B cell (primary cell): Measurements from ENCODE around the gene IRF8. TPM values are rescaled to one million over a fixed set of nuclear protein-coding genes. Genes with fewer than 3 reads are reported as not detected.

Source experiments
- ATAC-seq: fragments of 200-7000 bp; cut with Tn5 transposase; one replicate; pipeline ENCODE4 v1.10.0; 2021; ENCODE audit warnings: low read depth, mild to moderate bottlenecking, moderate number of reproducible peaks, moderate library complexity
- CTCF ChIA-PET: fragments of 350-600 bp; sonication (Branson Sonifier 250); formaldehyde crosslinking; loops from one replicate; lab custom pipeline; 2021; ENCODE audit warnings: antibody characterized with exemption, inconsistent platforms; lab: Charles Lee
- POLR2A ChIA-PET: fragments of 350-600 bp; sonication (Branson Sonifier 250); formaldehyde crosslinking; loops from one replicate; lab custom pipeline; 2021; ENCODE audit warnings: antibody characterized with exemption; lab: Charles Lee
- DNase-seq: peaks from one replicate; pipeline ENCODE4 v3.0.0; 2013
- H2AFZ ChIP-seq: 2 replicates; pipeline ENCODE4 v1.6.1; 2012; ENCODE audit warnings: mild to moderate bottlenecking, low read depth, low read length; ENCODE audit not compliant: insufficient read depth, poor library complexity, severe bottlenecking
- H3K27ac ChIP-seq, 2 donors: 1 replicate in 1 of 2; 2 replicates in 1 of 2; pipeline ENCODE4 v1.5.1; 2012 to 2013; ENCODE audit warnings: low read length in 2 of 2, mild to moderate bottlenecking in 2 of 2, moderate library complexity in 1 of 2
- H3K27me3 ChIP-seq, 4 experiments: fragments of 200-600 bp in 1 of 4; sonication (generic) in 1 of 4; replicated peaks in 1 of 4; 1 replicate in 2 of 4; 2 replicates in 2 of 4; pipeline versions ENCODE4 v1.6.1 to v1.7.0; 2013 to 2016; ENCODE audit warnings: low read length in 3 of 4, mild to moderate bottlenecking in 2 of 4, mixed read lengths in 1 of 4, moderate library complexity in 1 of 4; ENCODE audit not compliant: insufficient read depth in 4 of 4, control insufficient read depth in 3 of 4; ENCODE audit errors: control extremely low read depth in 1 of 4
- H3K36me3 ChIP-seq, 2 experiments: replicated peaks in 1 of 2; 1 replicate in 1 of 2; 2 replicates in 1 of 2; pipeline versions ENCODE4 v1.6.1 to v1.7.1; 2013; ENCODE audit warnings: low read length in 1 of 2; ENCODE audit not compliant: insufficient read depth in 2 of 2, control insufficient read depth in 1 of 2; ENCODE audit errors: control extremely low read depth in 1 of 2, extremely low read depth in 1 of 2
- H3K4me1 ChIP-seq, 2 donors: fragments of 200-600 bp in 1 of 2; sonication (generic) in 1 of 2; 1 replicate in 1 of 2; 2 replicates in 1 of 2; pipeline versions ENCODE4 v1.5.1 to v1.6.1; 2013 to 2017; ENCODE audit warnings: low read length in 2 of 2; ENCODE audit not compliant: control insufficient read depth in 2 of 2, insufficient read depth in 2 of 2
- H3K4me2 ChIP-seq: replicated peaks from 2 replicates; pipeline ENCODE3; 2012; ENCODE audit warnings: mild to moderate bottlenecking, low read depth, low read length; ENCODE audit not compliant: poor library complexity, severe bottlenecking
- H3K4me3 ChIP-seq, 5 experiments: fragments of 200-600 bp in 1 of 5; sonication (generic) in 1 of 5; 1 replicate in 3 of 5; 2 replicates in 2 of 5; pipeline versions ENCODE4 v1.5.1 to v1.7.0; 2011 to 2016; ENCODE audit warnings: low read length in 4 of 5, mild to moderate bottlenecking in 4 of 5, low read depth in 2 of 5, control low read depth in 1 of 5, moderate library complexity in 1 of 5; ENCODE audit not compliant: insufficient read depth in 1 of 5; ENCODE audit errors: control extremely low read depth in 1 of 5, extremely low read depth in 1 of 5
- H3K79me2 ChIP-seq: fragments of 200-600 bp; sonication (generic); one replicate; pipeline ENCODE4 v1.6.0; 2016; ENCODE audit warnings: low read length; ENCODE audit not compliant: control insufficient read depth, insufficient read depth
- H3K9ac ChIP-seq: fragments of 200-600 bp; sonication (generic); 2 replicates; pipeline ENCODE4 v1.6.1; 2017; ENCODE audit warnings: mild to moderate bottlenecking, low read length, moderate library complexity
- H3K9me3 ChIP-seq, 3 donors: one replicate each; pipeline versions ENCODE4 v1.6.1 to v1.7.1; 2013; ENCODE audit warnings: low read length in 2 of 3; ENCODE audit not compliant: control insufficient read depth in 2 of 3, insufficient read depth in 1 of 3; ENCODE audit errors: control extremely low read depth in 1 of 3
- H4K20me1 ChIP-seq: 2 replicates; pipeline ENCODE4 v1.6.0; 2012; ENCODE audit warnings: mild to moderate bottlenecking, low read length; ENCODE audit not compliant: insufficient read depth, control insufficient read depth, poor library complexity, severe bottlenecking
- H3K27ac Mint-ChIP-seq: one replicate; pipeline ENCODE4 v1.8.0; 2021; ENCODE audit warnings: mixed read lengths
- H3K27me3 Mint-ChIP-seq: one replicate; pipeline ENCODE4 v1.8.0; 2021; ENCODE audit warnings: mixed read lengths
- H3K4me1 Mint-ChIP-seq: one replicate; pipeline ENCODE4 v1.8.0; 2021; ENCODE audit warnings: mixed read lengths
- H3K4me3 Mint-ChIP-seq: one replicate; pipeline ENCODE4 v1.8.0; 2021; ENCODE audit warnings: mixed read lengths
- H3K9me3 Mint-ChIP-seq: one replicate; pipeline ENCODE4 v1.8.0; 2022; ENCODE audit warnings: mixed read lengths; ENCODE audit not compliant: insufficient read depth
- CTCF ChIP-seq: fragments of 200-600 bp; IDR thresholded peaks from one replicate; pipeline ENCODE4 v1.8.0; 2022; ENCODE audit warnings: antibody characterized with exemption, mild to moderate bottlenecking
- EZH2 ChIP-seq: IDR thresholded peaks from 2 replicates; pipeline ENCODE4 v1.6.1; 2012; ENCODE audit warnings: borderline replicate concordance, low read depth, mild to moderate bottlenecking, moderate library complexity, low read length; ENCODE audit not compliant: insufficient read depth, poor library complexity, severe bottlenecking
- WGBS: methylation state at CpG from one replicate; pipeline ENCODE4 v1.1.5; 2013; ENCODE audit warnings: missing lambda C conversion rate; ENCODE audit not compliant: insufficient coverage; 5-methylcytosine and 5-hydroxymethylcytosine counted together
- intact Hi-C: fragments of 100-400 bp; cut with micrococcal nuclease; formaldehyde crosslinking; loops from one replicate; pipeline ENCODE4 v1.10.0; 2022
- polyA plus RNA-seq: library from polyadenylated mRNA; depleted of rRNA; stranded (reverse); fragments of >200 nt; gene quantifications from 2 replicates; pipeline ENCODE4 v1.2.3, GENCODE V29; 2012
- total RNA-seq, 2 donors: library from RNA; stranded (reverse); fragments of 120-200 nt in 1 of 2; gene quantifications; 1 replicate in 1 of 2; 2 replicates in 1 of 2; pipeline versions ENCODE4 v1.2.3 to v1.2.4, GENCODE V29; 2013 to 2022

The IRF8 gene
- total and polyA plus RNA-seq, 2 donors (not counting 1 experiment from before 2014, with no cell fraction given) = 309 to 332 TPM

GRCh38 chr16:85903559-85903958 lies 4.6 kb downstream of the IRF8 start:
- POLR2A ChIA-PET = interaction anchor here (0.6 to 2.4 kb wide), 11 partner anchors 11 to 87 kb away, joined by 3 to 13 read pairs (median 4); no protein-coding TSS in a partner anchor
- Mint-ChIP-seq H3K4me1 (peaks cover 82% of the 10 kb centered on the region), H3K27me3 (no peaks in the 10 kb centered on the region), H3K4me3 (peak overlapping the region; percentile 92), H3K9me3 (no peaks in the 10 kb centered on the region), H3K27ac (peak overlapping the region; percentile 98)
- Histone ChIP-seq H3K36me3 (peaks cover 4 to 84% of the 10 kb centered on the region in 2 experiments), H3K4me3 (peak overlapping the region; percentile 36 to 99 (median 81)), H3K4me1 (peaks cover 73 to 79% of the 10 kb centered on the region in 2 donors), H3K9ac (peak overlapping the region; percentile 94), H3K4me2 (peak overlapping the region; percentile 82), H3K27ac (peak overlapping the region; percentile 93 to 97), H4K20me1 (peaks cover 37% of the 10 kb centered on the region), H3K9me3 (no peaks in the 10 kb centered on the region), H3K79me2 (peaks cover 94% of the 10 kb centered on the region), H3K27me3 (no peaks in the 10 kb centered on the region), H2AFZ (no peak overlapping the region)
- TF ChIP-seq EZH2 (no peak), CTCF (no peak)
- peak; percentile 92 for DNase-seq
- peak; percentile 52 for ATAC-seq
- CTCF ChIA-PET = interaction anchor here (0.8 to 14.4 kb wide), 18 partner anchors 9 to 113 kb away, joined by 3 to 364 read pairs (median 6); no protein-coding TSS in a partner anchor
- 0% methylated on average over 6 of the region's 6 CpGs for WGBS
- intact Hi-C loops = loop anchor here (1.0 to 5.0 kb wide), 4 partner anchors 33 to 146 kb away; no protein-coding TSS in a partner anchor
